HG03060 (cell line): Measurements from ENCODE around the gene ARID5B.
A peak's percentile ranks its signal among the peaks of the same experiment; 100 is the strongest.

Experiments used
- ATAC-seq: cut with Tn5 transposase; IDR thresholded peaks from one replicate; pipeline ENCODE4 v1.9.1; 2021; ENCODE audit warnings: low read depth, moderate number of reproducible peaks; ENCODE audit not compliant: unreplicated experiment

The ARID5B gene

DNA sequence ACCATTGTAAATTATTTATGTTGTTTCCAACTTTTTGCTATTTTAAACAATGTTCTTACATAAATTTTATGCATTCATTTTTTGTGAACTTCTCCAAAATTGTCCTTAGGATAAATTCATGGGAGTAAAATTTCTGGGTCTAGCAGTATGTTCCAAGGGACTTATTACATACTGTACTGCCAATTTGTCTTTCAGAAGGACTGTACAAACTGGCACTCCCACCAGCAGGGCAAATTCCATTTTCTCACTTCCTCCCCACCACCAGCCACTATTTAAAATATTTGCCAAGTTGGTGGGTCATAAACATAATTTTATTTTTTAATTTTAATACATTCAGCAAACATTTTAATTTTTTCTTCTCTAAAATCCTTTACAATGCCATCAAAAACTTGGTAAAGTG is 13.7 kb upstream of the ARID5B start:
- ATAC-seq, result no peak

DNA sequence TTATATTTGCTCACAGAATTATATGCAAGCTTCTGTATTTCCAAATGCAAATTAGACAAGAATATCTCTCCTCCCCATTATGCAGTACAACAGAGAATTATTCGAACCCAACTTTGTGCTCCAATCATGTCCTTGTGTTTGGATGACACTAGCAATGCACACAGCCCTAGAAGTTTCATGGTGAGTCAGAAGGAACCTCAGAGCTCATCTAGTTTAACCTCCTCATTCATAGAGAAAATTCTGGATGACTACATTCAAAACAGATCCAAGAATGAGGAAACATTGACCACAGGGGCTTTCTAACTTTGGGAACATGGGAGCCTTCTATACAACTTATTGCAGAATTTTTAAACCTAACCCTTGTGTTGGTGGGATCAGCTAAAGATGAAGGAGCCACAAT is 12.8 kb upstream of the ARID5B start:
- ATAC-seq, result no peak

DNA sequence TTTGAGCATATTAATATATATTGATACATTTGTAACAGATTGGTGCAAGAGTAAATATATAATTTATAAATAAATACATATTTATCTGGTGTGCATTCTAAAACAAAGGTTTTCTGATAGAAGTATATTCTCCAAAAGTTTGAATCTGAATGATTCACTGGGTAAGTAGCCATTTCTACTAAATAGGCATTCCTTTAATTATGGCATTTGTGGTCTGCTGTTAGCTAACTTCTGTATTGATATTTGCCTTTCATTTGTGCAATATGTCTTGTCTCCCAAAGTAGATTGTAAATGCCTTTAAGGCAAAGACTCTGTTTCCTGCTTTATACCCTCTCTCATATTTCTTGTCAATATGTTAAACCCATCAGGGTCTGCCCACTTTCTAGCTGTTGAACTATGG is 11.1 kb upstream of the ARID5B start:
- ATAC-seq, result no peak

DNA sequence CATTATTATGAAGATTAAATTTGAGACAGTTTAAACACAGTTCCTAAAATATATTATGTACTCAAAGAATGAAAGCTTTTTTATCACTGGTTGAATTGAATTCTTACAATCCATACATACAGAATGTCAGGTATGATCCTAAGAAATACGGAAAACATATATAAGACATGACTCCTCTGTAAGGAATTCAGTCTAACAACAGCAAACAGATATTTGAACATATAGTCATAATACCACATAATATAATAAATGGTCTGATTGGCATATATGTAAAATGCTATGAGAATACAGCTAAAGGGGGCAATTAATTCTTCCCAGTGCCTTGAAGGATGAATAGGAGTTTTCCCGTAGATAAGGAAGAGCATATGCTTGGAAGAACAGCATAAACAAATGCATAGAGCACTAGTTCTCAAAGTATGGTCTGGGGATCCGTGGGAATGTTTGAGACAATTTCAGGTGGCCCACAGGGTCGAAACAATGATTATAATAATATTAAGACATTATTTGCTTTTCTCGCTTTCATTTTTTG is 10.6 kb upstream of the ARID5B start:
- ATAC-seq, result no peak

DNA sequence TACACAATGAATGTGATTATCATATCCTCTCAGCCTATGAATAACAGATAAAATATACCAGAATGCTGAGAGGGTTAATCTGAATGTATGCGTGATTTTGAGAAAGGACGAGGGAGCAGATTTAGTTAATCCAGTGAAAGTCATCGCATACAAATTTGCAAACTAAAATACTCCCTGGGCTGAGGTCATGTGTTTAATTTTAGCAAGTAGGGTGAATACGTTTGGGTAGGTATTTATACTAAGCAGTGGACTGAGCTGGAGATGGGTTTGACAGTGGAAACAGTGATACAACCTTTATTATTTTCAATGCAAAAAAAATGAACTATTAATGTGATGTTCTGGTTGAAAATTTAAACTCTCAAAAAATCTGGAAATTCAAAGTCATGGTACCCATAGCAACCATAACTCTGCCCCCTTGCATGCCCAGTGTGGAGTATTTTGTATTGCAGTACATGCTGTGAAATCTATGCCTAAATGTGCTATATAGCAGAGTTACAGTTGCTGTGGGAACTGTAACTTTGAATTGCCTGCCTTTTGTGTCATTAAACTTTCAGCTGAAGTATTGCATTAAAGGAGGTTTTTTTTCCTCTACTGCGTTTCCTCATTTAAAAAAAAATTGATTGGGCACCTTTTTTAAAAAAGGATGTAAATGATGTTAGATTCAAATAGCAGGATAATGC is 9.5 kb upstream of the ARID5B start:
- no peak for ATAC-seq

DNA sequence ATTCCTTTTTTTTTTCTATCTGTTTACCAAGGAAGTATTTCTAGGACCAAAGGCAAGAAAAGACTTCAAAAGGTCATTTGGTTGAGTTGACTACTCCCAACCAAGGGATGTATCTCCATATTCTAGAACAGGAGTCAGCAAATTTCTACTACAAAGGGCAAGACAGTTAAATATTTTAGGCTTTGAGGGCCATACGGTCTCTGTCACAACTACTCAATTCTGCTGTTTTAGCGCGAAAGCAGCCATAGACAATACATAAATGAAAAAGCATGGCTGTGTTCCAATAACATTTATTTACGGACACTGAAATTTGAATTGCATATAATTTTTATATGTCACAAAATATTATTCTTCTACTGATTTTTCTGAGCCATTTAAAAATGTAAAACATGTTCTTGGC is 8.5 kb upstream of the ARID5B start:
- ATAC-seq, result no peak

DNA sequence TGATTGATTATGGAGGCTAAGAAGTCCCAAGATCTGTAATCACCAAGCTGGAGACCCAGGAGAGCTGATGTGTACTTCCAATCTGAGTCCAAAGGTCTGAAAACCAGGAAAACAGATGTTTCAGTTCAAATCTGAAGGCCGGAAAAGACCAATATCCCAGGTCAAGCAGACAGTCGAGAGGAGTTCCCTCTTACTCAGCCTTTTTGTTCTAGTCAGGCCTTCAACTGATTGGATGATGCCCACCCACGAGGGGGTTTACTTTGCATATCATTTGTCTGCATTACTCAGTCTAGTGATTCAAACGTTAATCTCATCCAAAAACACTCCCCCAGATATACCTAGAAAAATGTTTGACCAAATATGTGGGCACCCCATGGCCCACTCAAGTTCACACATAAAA is 7.4 kb upstream of the ARID5B start:
- ATAC-seq, result no peak

DNA sequence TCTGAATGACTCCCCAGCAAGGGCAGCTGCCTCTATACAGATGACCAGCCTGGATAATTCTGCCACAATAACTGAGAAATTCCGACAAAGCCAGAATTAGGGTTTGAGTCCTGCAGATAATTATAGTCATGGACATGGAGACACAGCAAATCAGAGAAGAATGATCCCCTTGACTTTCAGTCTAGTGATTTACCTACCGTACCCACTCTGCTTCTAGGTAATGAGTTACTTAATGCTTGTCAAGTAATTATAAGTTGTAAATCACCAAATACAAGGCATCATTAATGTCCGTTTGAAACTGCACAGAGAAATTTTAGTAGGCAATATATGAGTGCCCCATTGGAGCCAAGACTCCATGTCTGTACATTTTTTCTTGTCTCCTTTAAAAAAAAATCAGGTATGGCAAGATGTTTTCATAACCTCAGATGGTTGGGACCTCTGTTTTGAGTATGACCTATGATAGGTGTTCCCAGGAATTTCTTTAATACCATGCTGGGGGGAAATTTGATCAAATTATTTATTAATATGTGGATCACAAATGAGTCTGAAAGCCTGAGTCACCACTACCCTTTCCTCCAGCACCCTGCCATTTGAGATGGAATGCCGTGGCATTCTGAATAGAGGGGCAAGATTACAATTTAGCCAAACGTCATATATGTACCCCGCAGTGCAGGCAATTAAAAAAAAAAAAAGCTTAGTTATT is 5.5 kb upstream of the ARID5B start:
- no peak for ATAC-seq

DNA sequence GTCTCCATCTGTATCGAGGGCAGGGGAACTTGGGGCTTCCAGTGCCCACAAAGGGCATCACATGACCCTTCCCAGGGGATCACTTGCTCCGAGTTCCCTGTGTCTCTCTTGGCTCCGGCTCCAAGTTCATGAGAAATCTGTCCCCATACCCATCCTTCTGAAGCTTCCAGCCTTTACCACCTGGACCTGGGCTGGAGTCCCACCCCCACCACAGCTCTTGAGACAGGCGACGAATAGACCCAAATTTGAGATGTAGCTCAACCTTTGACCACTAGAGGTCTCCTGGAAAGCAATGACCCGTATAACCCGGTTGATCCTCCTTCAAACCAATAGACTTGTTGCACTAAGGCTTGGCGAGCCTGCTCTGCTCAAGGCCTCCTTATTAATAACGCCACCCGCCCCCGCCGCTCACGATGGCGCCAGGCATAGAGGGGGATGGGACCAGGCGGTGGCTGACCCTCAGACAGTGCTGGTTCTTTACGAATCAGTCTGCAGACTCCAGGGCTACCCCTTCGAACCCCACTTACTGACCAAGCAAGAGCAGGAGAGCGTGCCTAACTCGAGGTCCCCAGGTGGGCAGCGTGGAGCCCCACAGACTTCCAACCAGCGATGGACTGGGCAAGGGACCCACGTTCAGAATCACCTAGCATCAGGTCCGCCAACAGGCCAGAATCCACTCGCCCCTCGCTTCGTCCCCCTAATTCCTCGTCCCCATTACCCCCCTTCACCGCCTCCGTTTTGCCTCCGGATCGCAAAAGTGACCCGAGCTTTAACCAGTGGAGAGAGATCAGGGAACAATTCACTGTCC is 4.4 kb upstream of the ARID5B start:
- peak; percentile 43 for ATAC-seq

DNA sequence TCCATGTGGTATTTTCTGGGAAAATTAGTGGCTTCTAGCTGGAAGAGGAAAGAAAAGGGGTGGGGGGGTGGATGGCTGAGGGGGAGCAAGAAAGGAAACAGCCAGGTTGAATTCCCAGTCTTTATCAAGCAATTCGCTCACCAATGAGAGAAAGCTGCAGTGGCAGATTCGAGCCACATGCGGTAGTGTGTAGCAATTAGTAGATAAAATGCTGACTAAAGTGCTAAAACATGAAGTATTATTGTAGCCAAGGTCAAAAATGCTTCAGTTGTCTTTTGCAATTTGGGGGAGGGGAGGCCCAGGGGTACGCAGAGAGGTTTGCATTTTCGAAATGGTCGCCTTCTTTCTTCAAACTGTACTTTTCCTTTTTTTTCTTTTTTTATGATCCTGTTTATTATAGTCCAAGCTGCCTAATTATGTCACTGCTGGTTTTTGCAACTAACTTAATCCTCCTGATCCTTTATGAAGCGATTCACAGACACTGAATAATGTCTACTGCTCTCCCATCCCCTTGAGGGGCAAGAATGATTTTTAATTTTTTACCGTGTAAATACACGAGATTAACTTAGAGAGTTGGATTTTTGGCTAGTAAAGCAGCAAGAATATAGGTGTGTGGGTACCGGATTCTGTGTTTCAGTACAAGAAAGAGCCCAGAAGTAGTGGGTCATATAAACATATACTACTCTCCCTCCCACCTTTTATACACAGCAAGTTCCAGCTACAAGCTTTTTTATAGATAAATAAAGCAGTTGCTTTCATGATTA is 3.6 kb upstream of the ARID5B start:
- no peak for ATAC-seq

DNA sequence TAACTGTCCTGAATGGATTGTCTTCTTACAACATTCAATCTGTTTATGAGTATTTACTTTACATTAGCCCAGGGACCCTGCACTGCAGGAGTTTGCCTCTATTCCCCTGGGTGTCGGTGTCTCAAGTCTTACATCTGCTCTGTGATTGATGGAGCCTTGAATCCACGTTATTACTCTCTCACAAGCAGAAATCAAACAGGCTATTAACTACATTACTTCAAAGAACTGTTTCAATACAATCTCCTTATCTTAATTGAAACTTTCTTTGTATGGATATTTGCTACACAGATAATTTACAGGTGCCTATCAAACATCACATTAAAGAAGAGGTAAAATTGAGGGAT is 3.1 kb upstream of the ARID5B start:
- ATAC-seq, result no peak

DNA sequence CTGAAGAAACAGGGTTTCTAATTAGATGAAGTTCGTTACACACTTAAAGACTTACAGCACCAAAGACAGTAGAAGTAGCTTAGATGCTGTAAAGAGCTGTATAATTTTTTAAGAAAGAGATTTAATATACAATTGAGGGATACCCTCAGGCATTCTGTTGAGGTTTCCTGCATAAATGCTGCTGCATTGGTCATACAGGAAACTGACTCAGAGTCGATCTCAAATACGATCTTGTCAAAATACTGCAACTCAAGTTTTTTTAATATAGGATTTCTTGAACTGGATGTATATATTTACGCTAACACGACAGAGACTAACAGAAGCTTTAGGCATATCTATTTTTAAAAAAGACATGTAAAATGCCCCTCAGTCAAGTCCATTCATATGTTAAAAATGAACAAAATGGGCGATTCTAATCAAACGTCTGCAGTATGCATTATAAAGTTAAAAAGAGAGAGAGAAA is 2.4 kb upstream of the ARID5B start:
- no peak for ATAC-seq

DNA sequence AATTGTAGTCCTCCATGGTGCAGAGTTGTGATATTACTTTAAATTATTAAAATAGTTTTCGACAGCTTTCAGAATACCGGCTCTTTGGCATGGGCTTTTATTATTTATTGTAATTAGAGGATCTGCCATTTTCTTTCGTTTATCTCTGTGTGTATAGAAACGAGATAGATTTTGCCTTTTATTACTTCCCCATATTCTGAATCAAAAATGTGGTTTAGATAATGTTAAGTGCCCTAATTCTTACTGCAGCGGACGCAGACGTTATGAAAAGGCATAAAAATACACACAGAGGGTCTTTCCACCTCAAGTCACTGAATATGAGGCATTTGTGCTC is 1.9 kb upstream of the ARID5B start:
- no peak for ATAC-seq

DNA sequence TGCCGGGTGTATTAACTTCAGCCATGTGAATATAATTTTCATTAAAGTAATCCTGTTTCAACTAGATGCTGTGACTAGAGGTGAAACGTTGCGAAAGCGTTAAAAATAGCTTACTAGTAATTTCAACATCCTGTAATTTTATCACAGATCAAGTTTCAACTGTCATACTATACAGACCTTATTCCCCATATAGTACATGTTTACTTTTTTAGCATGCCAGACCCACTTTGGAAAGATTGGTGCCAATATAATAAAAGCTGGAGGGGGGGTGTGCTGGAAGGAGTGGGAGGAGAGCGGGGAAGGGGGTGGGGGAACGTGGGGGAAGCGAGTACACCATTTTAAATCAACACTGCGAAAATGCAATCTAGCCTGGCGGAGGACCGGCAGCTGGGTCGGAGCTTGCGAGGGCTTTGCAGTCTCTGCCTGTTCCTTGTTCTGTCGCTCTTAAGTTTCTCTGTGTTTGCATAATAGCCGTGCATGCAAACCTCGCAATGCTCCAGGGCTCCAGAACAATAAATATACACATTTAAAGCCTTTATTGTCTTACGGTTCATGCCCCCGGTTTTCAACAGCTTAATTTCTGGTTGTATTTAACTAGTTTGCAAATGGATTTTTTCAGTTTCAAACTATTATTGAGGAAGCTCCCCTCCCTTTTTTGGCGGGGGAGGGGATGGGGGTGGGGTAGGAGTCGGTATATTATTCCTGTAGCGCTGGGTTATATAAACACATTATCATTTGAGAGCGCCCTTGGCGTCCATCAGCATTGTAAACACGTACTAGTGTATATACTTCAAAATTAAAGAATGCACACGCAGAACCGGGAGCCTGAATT is 1.3 kb upstream of the ARID5B start:
- ATAC-seq, result peak; percentile 30

DNA sequence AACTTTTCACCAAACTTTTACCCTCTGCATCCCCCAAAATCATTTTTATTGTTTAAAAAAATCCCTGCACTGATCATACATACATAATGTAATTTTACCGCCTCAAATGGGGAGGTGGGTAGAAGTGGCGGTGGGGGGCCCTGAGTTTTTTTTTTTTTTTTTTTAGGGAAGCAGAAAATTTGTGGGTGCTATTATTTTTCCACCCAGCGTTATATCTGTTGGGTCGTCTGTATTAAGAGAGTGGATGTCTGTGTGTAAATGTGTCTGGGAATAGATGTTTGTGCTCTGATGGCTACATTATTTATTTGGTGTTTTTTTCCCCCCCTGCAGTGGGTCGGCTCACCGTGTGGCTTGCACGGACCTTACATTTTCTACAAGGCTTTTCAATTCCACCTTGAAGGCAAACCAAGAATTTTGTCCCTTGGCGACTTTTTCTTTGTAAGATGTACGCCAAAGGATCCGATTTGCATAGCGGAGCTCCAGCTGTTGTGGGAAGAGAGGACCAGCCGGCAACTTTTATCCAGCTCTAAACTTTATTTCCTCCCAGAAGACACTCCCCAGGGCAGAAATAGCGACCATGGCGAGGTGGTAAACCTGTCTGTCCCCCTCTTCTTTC is 438 bp downstream of the ARID5B start:
- ATAC-seq, result no peak

DNA sequence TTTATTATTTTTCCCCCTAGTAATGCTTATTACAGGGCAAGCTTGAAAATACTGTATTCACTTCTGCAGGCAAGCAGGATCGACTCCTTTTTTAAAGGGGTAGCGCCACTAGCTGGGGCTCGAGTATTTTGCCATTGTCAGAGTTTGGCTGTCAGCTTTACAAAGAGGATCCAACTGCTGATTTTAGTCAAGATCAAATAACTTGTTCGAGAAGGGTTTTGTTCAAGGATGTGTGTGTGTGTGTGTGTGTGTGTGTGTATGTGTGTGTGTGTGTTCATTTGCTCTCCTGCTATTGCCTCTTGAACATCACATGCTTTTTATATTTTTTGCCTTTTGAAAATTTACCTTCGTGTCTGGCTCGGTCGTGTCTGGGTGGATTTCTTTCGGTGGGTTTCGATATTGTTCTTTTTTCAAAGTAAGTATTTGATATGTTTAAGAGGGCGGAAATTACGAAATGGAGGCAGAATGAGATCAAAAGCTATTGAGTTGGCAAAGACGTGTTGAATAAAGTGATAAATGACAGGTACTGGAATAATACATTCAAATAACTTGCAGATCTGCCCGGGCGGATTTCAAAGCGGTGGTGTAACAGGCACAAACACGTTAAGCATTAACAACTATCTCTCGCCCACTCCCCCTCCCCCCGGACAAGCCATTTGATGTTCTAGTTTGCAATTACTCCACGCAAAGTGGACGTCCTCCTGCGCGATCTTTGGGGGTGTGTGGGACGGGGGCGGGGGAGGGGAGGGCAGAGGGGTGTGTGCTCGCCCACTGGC is 1.1 kb downstream of the ARID5B start:
- ATAC-seq, result no peak

DNA sequence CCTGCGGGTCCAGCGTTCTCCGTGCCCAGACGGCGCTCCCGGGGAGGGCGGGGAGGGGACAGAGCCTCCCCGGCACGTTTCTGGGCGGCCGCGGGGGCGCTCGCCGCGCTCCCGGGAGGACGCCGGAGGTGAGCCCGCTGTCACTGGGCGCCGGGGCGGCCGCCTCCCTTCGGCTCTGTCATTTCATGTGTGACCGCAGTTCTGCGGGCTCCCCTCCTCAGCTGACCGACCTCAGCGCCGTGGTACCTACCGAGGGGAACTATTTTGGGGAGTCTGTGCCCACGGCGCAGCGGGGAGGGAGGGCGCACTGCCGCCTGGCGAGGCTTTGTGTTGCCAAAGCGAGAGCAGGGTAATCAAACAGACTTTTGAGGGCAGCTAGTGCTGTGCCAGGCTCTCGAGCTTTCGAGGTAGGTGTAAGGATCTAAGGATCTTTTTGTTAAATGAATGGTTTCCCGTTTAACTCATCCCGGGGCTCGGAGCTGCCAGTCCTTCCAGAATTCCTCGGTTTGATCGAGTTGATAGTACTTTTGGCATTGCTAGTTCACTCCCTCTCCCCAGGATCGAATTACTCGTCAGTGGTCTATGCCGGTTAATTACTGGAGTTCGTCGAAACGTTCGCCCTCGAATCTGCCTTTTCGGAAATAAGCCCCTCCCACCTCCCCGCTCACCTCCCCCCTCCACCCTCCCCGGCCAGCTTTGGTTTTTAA is 1.9 kb downstream of the ARID5B start:
- peak; percentile 30 for ATAC-seq

DNA sequence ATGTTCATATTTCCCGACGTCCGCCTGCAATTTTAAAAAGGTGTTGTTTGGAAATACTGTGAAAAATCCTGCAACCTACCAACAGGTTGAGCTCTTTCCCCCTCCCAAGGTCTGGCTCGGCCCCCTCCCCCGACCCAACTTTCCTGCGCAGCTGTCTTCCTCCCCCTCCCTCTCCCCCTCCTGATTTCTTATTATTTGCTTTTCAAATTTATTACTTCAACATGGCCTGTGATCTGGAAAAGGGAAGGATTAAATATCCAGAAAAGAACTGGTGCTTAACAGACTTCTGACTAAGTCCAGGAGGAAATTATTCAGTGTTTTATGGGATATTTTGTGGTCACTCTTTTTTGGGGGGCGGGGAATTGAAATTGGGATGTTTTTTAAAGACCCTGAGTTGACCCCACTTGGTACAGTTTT is 2.4 kb downstream of the ARID5B start:
- ATAC-seq, result no peak
